Measurements from ENCODE around the gene CGGBP1.
"Not testable (repeated sequence)": the region's sequence is repeated elsewhere in the genome, so short reads cannot be mapped to it uniquely, and the experiment has no call there.

The CGGBP1 gene

DNA sequence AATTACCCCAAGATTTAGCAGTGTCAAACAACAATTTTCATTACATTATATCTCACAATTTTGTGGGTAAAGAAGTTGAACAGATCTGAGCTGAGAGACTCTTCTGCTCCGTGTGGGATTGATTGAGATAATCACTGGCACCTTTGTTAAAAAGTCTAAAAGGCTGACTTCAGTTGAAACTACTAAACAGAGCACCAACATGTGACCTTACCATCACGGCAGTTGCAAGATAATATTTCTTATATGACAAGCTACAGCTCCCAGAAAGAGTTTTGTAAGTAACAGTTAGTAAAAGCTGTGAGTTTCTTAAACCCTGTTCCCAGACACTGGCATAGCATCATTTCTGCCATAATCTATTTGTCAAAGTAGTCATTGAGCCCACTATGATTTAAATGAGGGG is 25.0 kb downstream of the CGGBP1 start:
- DNase-seq, result no peak

DNA sequence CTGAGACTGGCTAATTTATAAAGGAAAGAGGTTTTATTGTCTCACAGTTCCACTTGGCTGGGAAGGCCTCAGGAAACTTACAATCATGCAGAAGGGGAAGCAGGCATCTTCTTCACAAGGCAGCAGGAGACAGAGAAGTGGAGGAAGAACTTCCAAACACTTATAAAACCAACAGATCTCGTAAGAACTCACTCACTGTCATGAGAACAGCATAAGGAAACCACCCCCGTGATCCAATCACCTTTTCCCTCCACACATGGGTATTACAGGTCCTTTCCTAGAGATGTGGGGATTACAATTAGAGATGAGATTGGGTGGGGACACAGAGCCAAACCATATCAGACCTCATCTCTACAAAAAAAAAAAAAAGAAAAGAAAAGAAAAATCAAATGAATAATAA is 25.7 kb downstream of the CGGBP1 start:
- no peak for DNase-seq

DNA sequence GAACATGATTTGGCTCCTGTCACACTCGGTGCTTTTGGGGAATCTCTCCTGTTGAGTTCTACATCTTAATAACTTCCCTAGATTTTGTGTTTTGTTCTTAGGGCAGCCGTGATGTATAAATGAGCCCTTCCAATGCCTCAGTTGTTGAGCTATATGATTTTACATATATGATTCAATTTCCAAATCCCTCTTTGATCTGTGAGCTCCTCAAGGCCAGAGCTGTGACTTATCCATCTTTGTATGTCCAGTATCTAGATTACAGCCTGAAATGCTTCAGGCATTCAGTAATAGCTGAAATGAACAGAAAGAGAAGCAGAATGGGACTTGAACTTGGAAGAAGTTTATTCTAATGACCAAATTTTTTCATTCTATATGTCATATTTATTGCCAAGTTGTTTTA is 26.6 kb downstream of the CGGBP1 start:
- DNase-seq, result no peak

DNA sequence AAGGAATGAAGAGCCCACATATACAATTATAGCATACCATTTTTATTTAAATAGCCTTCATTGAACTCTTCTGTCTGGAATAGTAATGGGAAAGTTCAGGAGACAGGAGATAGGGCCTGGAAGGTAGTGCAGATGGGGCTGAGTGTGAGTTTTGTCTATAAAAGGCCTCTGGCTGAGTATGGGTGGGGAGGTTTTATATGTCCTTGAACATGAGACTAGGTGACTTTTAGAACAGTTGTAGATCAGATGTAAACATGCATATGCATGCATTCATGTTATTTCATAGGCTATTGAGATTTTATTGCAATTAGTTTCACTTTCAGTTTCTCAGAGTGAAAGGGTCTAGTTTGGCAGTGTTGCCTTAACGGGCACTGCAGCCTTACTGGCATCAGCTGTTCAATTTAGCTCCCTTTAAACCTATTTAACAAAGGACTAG is 27.1 kb downstream of the CGGBP1 start:
- no peak for DNase-seq

DNA sequence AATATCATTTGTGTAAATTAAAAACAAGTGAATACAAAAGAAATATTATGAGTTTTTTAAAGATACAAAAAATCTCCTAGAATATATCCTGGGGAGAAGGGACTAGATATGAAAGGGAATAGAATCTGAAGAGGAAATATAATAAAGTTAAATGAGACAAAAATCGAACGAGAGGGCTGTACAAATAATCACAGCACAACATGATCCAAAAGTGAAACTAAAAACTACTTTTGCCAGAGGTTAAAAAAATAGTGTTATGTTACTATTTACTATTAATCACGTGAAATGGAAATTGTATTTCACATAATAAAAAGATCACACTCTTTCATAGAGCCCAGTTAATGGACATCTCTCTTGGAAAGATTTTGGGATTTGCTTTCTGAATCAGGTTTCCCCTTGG is 28.6 kb downstream of the CGGBP1 start:
- DNase-seq, result no peak

DNA sequence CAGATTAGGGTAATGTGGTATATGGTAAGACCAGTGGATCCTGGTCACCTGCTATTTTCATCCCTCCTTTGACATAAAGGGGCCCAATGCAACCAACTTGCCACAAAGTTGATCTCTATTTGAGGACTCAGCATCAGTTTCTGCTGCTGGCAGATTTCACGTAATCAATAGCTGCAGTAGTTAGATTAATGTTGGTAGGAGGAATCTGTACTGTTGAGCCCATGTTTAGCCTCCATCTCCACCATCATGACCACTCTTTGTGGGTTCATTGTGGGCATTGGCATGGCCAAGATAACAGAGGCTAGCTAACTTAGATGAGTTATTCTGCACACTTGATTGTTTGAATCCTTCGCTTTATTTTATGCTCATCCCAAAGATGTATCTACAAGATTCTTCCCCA is 29.9 kb downstream of the CGGBP1 start:
- no peak for DNase-seq

DNA sequence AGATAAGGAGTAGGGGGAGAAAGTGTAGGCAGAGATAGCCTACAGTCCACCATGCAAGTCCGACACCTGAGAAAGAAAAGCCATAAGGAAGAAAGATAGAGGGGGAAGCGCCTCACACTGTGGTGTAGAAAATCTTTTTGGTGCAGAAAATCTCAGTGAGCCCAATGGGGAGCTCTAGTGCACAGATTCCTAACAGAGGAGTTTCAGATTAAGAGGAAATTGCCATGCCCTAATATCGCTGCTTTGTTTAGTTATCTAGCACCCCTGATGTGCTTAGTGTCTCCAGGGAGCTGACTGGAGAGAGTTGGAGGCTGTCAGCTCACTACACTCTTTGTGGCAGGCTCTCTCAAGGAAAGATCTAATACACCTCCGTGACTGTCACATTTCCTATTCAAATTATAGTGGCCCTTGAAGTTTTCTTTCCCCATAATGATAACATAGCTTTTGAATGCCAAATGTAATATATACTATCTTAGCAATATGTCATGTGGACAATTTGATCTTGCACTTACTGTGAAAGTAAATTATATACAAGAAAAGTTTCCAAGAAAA is 33.7 kb downstream of the CGGBP1 start:
- no peak for DNase-seq

DNA sequence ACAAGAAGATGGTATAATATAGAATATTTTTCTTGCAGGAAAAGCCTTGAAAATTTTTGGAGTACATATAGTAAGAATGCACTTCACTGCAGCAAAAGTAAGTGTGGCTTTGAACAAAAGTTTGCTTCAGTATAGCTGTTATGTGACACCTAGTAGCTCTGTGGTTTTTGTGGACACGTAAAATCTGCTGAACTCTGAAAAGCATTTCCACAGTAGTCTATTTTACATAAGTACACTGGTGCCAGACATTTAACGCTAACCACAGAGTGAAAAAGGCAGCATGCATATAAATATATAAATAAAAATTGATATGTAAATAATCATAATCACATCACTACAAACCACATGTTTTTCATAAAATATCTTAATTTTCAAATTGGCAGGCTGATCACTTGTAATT is 39.8 kb downstream of the CGGBP1 start:
- DNase-seq, result no peak

DNA sequence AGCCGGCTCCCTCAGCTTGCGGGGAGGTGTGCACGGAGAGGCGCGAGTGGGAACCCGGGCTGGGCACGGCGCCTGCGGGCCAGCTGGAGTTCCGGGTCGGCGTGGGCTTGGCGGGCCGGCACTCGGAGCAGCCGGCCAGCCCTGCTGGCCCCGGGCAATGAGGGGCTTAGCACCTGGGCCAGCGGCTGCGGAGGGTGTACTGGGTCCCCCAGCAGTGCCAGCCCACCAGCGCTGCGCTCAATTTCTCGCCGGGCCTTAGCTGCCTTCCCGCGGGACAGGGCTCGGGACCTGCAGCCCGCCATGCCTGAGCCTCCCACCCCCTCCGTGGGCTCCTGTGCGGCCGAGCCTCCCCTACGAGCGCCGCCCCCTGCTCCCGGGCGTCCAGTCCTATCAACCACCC is 43.1 kb downstream of the CGGBP1 start:
- not testable (repeated sequence) for DNase-seq

DNA sequence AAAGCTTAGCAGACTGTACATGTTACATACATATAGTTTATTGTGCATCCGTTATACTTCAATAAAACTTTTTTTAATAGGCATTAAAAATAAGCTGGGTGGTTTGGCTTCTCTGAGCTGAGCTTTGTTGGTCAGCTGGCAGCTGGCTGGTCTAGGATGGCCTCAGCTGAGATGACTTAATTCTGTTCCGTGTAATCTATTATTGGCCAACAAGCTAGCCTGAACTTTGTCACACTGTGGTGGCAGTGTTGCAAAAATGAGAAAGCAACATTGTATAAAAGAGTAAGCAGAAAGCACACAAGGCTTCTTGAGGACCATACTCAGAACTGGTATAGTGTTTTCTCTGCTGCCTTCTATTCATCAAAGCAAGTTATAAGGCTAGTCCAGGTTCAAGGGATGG is 45.2 kb downstream of the CGGBP1 start:
- DNase-seq, result no peak

DNA sequence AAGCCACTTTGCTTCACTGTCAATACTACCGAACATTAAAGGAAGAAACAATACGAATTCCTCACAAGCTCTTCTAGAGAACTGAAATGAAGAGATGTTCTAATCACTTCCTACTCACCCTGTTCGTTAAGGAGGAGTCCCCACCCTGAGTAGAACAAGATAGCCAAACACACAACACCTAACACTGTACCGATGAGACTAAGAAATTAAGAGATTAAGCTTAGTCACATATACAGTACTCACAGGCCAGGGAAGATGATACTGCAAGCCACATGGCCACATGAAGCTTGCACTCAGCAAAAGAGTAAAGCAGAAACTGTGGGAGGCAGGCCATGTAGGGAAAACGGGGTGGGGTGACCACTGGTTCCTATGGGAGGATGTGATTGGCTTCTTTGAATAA is 48.0 kb downstream of the CGGBP1 start:
- DNase-seq, result no peak

DNA sequence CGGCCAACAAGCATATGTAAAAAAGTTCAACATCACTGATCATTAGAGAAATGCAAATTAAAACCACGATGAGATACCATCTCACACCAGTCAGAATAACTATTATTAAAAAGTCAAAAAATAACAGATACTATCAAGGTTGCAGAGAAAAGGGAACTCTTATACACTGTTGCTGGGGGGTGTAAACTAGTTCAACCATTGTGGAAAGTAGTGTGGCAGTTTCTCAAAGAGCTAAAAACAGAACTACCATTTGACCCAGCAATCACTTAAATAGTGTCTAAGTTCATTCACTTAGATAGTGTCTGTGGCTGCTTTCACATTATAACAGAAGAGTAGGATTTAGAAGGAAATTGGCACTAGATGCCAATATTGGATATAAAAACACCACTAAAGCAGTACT is 49.7 kb downstream of the CGGBP1 start:
- DNase-seq, result no peak

DNA sequence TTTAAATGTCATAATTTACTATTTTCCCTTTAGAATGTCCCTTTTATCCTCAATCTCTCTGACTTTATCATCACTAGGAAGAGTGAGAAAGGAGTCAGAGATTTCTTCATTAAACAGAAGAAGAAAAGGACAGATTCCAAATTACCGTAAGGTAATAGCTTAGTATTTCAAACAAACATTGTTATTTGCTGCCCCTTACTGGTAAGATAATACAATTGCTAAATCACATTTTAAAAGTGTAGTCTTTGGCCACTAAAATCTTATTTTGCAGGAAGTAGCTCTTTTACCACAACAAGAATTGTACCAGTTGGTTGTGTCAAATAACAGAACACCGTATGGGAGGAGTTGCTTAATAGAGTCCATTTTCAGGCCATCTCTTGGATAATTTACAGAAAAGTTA is 53.7 kb downstream of the CGGBP1 start:
- DNase-seq, result no peak

DNA sequence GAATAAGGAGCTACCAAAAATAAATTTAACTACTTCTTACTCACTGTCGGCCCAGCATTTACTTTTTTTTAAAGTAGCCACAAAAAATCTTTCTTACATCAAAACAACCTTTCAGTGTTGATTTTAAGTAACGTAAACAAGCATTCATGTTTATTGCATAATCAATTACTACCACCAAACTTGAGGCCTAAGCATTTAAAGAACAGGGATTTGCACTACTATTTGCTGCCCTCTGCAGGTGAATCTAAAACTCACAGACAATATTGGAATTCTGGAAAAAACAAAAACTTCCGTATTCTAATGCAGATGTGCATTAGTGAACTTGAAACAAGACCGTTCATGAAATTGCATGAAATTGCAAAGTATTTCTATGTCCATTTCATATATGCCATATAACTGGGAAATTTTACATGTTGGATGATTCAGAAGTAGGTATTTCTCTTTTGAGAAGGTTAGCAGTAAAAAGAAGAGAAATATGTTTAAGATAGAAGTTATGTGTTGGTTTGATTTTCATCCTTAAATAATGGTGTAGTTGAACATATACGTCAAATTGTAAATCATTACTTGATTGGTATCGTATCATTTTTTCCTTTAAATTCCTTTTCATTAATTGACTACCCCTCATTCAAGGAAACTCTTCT is 55.6 kb downstream of the CGGBP1 start:
- DNase-seq, result peak; percentile 20

DNA sequence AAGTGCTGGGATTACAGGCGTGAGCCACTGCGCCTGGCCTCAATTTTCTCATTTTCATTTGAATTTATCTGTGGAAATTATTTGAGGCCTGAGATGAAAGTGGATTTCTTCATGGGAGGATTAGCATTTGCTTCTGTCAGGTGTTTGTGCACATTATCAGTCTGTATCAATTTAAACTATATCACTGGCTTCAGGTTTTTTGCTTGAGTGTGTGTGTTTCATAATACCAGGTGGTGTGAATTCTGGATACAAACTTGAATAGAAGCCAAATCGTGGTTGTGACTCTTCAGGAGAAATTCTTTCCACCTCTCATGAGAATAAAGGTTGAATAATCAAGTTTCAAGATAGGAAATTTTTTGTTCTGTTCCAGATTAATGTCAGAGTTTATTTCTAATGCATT is 56.4 kb downstream of the CGGBP1 start:
- no peak for DNase-seq

All from stimulated activated CD4-positive, alpha-beta T cell treated with anti-CD3 and anti-CD28 coated beads, Interleukin-4, amount 100 ng/mL, for 24 hours (primary cell).